GOT3 (cell line): ENCODE results near the gene ZCCHC24.

Experiments used
- DNase-seq: peaks from one replicate; lab custom pipeline; 2025; ENCODE audit warnings: mixed read lengths; lab: John Stamatoyannopoulos, UW

The ZCCHC24 gene

DNA sequence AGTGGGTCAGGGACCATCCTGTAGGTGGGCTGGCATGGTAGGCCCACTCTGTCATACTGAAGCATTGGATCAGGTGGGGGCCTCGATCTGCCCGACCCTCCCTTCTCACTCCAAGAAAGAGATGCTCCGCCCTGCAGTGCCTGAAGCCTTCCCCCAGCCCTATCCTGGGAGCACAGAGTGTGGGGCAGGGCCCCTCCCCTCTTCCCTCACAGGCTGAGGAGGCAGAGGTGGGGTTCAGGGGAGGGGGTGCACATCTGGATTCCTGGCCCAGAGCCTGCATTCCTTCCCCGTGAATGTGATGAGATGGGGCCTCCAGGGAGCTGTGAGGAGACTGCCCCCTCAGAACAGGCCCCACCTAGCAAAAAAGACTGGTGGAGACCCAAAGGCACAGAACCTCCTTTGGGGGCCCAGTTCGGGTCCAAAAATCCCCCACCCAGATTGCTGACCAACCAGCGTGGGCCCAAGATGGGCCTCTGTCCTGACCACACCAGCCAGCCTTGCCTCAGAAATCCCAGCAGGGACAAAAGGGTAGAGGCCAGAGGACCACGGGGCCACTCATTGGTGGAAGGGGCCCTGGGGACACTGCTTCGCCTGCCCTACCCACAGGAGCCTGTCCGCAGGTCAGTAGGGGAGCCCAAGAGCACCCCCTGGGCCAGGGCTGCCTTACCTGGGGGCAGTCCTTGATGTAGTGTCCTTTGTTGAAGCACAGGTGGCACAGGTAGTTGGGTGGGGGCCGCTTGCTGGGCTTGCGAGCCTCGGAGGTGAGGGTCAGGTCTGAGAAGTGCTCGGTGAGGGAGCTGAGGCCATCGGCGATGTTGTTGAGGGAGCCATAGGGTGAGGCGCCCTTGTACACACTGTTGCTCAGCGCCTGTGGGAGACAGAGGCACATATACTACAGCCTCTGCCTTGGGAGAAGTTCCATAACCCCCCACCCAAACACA, 13.3 kb downstream of the ZCCHC24 start:
- DNase-seq: no peak

DNA sequence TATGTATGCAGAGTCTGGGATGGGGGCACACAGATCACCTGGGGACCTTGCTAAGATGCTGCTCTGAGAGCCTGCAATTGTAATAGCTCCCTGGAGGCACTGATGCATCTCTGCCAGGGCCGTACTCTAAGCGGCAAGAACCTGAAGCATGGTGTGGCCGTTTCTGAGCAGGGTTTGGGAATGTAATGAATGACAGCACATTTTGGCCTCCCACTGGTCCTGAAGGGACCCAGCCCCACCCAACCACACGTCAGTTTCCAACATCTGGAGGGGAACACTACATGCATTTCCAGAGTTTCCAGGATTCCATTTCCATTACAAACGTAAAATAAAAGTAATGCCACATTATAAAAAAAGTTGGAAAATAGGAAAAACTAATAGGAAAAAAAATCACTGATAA, 14.0 kb downstream of the ZCCHC24 start:
- DNase-seq: no peak

DNA sequence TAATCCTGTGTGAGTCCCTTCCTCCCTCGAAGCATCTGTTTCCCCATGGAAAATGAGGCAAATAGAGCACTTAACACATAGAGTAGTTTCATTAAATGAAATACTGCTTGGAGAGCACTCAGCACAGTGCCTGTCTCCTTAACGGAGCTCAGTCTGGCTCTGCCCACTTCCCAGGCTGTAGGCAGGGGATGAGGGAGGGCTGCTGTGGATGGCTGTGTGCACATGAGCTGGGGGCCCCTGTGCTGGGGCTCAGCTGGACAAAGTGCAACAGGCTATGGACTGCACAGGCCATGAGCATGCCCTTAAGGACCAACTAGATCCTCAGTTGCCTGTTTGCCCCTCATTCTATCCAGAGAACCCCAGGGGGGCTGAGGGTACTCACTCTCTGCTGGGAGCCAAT, 14.5 kb downstream of the ZCCHC24 start:
- DNase-seq: no peak

DNA sequence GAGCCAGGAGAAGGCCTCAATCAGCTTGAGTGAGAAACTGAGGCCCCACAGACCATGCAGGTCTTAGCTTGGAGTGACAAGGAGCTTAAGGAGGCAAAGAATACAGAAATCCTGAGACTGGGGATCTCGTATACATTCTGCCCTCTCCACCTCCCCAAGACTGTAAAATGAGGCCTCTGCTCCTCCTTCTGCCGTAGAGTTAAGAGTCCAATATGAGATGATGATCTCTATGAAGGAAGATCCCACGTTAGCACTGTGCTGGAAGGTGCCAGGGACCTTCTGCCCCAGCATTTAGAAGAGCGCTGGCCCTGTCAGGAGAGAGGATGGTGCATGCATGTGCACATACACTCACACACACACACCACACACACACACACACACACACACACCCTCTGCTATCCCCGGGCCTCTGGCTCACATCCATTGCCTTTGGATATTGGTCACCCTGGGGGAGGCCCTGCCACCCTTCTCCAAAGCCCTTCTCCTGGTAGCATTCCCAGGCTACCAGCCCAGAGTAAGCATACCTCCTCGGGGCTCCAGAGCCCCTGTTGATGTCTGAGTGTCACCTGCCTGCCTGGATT, 15.0 kb downstream of the ZCCHC24 start:
- no peak for DNase-seq

DNA sequence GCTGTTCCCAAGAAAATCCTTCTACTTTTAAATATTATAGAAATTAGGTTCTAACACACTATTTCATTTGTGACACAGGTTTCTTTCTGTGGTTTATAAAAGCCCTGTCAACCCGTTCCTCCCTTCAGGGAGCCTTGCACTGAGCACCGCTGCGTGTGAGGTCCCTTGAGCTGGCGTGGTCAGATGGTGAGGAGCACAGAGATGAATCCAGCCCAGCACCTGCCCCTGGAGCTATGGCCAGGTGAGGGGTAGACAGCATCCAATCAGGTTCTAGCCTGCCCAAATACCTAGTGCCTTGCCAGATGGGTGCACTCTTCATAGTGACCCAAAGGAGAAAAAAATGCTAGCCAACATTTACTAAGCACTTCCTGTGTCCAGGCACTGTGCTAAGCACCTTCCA, 15.7 kb downstream of the ZCCHC24 start:
- DNase-seq: no peak

DNA sequence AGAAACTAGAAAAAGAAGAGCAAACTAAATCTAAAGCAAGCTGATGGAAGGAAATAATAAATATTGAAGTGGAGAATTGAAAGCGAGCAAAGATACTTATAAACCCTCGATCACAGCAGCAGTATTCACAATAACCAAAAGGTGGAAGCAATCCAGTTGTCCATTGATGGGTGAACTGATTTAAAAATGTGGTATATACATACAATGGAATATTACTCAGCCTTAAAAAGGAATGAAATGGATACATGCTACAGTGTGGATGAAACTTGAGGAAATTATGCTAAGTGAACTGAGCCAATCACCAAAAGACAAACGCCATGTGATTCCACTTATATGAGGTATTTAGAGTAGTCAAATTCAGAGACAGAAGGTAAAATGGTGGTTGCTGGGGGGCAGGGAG, 17.5 kb downstream of the ZCCHC24 start:
- DNase-seq: no peak

DNA sequence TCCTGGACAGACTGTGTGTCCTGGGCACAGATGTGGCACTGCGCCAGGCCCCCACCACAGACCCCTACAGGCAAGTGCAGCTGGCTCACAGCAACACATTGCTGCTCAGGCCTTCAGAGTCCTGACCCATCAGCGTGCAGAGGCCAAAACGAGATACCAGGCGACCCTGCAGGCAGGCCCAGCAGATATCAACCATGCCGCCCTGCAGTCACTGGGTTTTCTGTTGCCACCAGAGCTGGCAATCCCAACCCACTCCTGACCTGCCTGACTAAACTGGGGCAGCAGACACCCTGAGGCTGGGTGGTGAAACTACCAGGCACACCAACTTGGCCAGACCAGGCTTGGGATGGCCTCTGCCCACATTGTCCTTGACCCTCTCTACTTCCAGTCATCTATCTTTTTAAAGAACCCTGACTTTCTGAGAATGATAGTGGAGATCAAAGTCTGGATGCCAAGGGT, 20.3 kb downstream of the ZCCHC24 start:
- DNase-seq: no peak

DNA sequence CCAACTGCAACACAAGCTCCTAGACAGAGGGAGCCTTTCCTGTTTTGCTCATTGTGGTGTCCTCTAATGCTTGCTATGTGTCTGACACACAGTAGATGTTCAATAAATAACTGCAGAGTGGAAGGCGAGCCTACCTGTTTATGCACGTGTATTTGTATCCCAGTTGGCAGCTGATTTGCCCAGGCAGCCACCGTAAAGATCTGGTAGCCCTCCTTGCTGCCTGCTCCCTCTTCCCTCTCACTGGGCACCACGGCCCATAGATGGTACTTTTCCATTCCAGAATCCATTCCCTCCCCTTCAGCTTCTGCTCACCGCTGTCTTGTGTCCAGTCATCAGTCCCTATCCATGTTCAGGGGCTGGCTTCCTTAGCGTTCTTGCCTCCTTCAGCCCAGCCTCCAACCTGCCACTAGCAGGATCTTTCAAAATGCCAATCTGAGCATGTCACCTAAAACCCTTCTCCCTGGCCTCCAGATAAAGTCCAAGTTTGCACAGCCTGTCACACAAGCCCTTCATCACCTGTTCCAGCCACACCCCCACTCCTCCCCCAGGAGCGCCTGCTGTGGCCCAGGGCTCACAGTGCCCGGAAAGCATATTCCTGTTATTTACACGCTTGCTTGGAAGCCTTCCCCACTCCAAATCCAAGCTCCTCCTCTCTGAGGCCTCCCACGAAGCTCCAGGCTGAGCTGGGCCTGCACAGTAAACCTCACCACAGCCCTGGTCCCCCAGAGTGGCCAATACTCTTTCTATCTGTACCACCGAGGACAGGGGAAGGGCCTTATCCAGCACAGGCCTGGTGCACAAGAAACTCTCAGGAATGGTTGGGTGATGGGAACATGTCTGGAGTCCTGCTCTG, 21.0 kb downstream of the ZCCHC24 start:
- DNase-seq: no peak

DNA sequence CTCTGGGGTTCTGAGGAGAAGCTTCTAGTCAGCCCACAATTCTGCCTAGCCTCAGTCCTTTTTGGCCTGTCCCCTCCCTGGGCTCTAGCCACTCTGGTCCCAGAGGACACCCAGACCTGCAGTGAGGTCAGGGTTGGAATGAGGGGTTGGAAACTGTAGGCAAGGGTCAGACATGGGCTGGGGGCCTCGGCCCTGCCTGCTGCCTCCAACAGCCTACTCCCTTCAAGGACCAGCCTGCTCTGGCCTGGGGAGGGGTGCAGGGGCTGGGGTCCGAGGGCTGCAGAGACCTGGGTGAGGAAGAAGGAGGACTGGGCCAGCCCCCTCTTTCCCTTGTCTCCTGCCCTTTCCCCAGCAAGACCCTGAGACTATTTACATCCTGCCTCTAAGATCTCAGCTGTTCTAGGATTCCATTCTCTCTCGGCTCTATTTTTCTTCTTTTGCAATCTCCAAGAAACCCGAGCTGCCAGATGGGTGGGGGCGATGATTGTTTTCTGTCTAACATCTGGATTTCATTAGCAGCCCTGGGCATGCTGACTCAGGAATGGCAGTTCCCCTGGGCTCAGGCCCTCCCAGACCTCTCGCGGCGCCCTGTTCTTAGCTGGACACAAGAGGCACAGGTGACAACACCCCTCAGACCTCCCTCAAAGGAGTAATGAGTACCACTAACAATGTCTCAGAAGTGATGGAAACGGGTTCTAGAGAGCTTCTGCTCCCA, 23.1 kb downstream of the ZCCHC24 start:
- DNase-seq: no peak

DNA sequence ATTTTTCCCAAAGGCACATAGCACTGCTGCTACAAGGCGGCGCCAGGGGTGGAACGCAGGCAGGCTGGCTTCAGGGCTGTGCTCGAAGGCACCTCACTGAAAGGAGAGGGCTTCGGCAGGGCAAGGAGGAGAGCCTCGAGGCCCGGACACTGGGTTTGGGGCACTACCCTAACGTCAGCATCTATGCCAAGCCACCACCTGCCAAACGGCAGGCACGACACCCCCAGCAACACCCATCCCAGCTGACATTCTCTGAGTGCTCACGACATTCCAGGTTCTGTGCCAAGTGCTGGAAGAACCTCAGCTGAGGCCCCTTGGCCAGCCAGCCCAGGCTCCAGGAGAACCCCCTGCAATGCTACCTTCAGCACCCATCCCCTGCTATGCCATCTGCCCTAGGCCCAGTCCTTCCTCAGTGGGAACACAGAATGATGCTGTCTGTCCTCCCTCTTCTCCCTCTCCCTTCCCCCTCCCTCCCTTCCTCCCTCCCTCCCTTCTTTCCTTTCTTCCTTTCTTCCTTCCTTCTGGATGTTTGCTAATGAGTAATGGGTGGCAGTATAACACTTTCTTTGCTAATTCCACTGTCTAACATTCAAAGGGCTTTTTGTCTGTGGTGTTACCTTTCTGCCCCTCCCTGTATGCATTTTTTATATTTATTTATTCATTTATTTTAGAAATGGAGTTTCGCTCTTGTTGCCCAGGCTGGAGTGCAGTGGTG, 24.3 kb downstream of the ZCCHC24 start:
- no peak for DNase-seq

DNA sequence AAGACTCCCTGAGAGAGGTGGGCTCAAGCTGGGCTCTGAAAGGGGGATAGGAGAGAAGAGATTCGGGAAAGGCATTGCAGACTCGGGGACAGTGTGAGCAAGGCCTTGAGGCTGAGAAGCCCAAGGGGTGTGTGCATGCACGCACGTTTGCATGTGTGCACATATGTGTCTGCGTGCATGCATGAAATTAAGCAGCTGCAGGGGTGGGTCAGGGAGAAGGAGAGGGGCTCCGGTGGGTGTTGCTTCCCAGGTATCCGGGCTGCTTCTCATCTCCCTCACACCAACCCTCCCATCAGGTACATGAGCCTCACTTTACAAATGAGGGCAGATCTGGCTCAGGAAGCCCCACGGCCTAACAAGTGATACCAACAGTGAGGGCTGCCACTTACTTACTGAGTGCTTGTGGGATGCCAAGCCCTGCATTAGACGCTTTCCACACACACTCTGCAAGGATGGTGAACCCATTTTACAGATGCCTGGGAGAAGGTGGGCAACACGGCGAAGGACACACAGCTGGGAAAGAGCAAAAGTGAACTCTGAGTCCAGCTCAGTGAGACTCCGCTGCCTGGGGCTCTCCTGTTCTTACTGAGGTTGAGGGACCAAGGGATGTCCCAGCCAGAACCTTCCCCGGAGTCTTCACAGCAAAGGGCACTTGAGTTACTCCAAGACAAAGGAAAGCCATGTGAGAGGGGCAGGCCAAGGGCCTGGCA, 26.4 kb downstream of the ZCCHC24 start:
- no peak for DNase-seq

DNA sequence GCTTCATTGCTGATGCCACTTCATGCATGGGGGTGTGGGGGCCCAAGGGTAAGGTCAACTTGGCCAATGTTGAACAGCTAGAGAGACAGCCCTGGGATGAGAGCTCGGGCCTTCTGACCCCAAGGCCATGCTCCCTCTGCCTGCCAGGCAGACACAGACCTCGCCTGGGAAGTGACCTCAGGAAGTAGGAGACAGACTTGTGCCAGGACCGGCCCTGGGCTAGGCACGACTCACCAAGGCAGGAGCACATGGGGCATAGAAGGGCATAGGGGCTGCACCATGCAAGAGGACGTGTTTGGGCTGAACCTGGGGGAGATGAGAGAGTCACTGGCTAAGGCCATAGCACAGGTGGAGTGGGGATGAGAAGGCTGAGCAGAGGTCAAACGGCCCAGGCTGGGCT, 27.1 kb downstream of the ZCCHC24 start:
- no peak for DNase-seq

DNA sequence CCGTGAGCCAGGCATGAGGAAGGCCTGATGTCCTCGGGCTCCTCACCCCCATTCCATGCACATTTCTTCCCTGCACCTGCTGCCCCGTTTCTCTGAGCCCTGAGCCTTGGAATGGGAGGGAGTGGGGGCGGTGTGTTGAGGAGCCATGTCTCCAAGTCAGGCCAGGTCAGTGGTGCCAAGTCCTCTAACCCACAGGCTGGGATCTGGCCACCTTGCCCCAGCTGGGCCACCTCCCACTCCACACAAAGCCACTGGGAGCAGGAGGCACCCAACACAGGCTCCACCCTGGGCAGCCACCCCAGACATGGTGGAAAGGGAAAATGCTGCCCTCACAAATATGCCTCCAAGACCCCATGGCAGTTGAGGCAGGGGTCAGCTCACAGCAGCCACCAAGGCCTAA, 27.7 kb downstream of the ZCCHC24 start:
- no peak for DNase-seq

DNA sequence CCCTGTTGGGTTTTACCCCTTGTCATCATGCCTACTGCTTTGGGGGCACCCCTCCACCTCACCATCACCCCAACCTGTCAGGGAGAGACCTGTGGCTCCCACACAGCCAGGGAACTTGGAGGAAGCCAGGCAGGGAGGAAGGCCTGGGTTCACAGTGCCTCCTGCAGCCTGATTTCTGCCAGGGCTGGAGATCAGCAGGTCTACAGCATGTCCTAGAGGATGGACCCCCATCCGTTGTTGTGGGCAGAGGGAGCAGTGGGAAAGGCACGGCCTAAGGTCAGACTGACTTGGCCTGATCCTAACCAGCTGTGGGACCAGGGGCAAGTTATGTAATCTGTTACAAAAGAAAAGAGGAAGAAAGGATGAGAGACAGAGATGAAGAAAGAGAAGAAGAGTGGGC, 28.2 kb downstream of the ZCCHC24 start:
- DNase-seq: no peak

DNA sequence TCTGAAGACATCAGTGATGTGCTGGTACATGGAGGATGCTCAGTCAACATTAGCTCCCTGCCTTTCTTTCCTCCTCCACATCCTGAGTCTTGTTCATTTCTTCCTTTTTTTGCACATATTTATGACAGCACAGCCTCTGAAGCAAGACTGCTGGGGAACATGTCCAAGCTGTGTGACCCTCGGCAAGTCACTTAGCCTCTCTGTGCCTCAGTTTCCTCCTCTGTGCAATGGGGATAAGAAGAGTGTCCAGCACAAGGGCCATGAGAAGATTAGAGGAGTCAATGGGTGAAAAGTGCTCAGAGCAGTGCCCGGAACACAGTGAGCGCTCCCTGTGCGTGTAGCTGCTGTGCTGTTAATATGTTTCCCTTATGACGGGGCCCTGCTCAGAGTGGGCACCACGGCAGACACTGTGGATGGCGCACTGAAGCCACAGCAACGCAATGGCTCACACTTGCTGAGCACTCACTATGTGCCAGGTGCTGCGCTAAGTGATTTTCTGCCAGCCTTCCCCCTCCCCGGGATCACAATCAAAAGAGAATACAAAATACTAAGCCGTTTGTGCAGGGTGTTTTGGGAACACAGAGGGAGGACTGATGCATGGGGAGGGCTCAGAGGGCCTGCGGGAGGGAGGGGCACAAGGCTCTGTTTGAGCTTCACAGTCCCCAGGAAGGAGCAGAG, 28.7 kb downstream of the ZCCHC24 start:
- DNase-seq: no peak

DNA sequence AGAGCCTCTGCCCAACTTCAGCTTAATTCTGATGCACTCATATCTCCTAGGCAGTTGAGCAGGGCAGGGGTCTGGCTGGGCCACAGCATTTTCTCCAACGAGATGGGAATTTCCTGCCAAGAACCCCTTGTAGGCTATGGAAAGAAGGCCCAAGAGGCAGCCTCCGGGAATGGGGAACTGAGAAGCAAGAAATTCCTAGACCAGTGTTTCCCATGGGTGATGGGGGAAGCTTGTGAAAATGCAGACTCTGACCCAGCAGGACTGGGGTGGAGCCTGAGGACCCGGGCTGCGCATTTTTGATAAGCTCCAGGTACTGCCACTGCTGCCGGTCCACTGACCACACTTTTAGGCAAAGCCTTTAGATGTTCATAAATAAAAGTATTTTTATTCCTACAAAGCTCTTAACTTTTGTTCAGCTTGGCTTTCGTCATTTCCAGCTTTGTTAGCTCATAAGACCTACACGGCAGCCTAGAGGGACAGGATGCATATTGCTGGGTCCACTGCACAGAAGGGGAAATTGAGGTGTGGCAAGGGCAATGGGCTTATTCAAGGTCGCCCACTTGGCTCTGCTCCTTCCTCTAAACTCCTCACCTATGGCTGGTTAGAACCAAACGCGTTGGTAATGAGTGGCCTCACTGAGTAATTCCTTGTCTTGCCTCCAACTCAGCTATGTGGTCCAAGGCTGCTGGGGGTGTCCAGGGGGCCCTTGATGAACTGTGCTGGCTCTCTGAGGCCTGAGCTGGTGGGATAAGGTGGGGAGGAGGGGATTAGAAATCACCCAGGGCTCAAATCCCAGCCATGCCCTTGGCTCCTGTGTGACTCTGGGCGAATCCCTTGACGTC, 29.5 kb downstream of the ZCCHC24 start:
- no peak for DNase-seq

DNA sequence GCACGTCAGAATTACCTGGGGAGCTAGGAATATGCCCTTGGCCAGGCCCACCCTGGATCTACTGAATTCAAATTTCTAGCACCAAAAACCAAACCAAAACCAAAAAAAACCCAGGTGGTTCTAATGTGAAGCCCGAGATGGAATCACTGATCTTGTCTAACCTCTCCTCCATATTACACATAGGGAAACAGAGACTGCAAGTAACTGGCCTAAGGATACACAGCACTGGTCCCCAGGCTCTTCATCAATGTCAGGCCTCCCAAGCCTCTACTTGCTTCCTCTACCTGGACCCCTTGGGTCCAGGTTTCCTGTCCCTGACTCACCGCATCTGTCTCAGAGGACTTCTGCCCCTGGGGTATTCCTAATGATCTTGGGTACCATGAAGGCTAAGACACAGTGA, 30.7 kb downstream of the ZCCHC24 start:
- no peak for DNase-seq

DNA sequence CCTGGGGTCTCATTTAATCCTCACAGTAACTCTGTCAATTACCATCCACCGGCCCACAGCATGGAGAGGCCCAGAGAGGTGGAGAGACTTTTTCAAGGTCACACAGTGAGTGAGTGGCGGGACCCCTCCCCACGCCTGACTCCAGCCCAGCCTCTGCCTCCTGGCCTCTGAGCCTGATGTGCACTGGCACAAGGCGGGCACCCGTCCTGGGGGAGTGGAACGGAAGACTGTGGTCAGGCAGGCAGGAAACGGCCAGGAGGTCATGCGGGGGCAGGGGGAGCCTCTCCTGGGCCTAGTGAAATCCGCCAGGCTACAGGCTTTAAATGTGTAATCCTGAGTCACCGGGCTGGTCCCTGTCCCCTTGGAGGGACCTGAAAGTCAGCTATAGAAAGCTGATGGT, 32.2 kb downstream of the ZCCHC24 start:
- no peak for DNase-seq

DNA sequence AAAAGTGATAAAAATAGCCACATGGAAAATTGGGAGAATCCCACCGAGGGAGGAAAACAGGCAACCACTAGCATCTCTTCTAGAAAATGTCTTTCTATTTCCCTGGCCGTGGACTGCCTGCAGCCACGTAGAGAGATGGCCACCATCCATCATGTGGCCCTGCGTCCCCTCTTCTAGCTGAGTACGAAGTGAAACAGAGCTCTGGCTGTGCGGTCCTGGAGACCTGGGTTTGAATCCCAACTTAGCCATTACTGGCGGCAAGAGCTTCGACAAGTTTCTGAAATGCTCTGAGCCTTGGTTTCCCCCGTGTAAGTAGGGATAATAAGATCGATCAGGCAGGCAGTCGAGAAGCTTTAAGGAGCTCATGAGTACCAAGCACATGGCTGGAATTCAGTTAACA, 32.9 kb downstream of the ZCCHC24 start:
- DNase-seq: no peak
